Measurements from ENCODE around the gene UACA.

Gene UACA

GRCh38 chr15:70781236-70781635, 17.9 kb upstream of the UACA start:
- no peak for DNase-seq

GRCh38 chr15:70778258-70779076, 15.1 kb upstream of the UACA start:
- no peak for DNase-seq

GRCh38 chr15:70777170-70777926, 14.0 kb upstream of the UACA start:
- no peak for DNase-seq

- no peak for DNase-seq
Observed at GRCh38 chr15:70775160-70775559, 11.8 kb upstream of the UACA start.

GRCh38 chr15:70772402-70772801, 9.0 kb upstream of the UACA start:
- no peak for DNase-seq

GRCh38 chr15:70770863-70771262, 7.5 kb upstream of the UACA start:
- no peak for DNase-seq

- DNase-seq, result no peak
Observed at GRCh38 chr15:70768257-70768883, 5.0 kb upstream of the UACA start.

- no peak for DNase-seq
Observed at GRCh38 chr15:70767667-70768066, 4.3 kb upstream of the UACA start.

GRCh38 chr15:70766597-70766996, 3.2 kb upstream of the UACA start:
- DNase-seq, result no peak

GRCh38 chr15:70765504-70766281, 2.3 kb upstream of the UACA start:
- DNase-seq, result no peak

GRCh38 chr15:70763950-70764730, 782 bp upstream of the UACA start:
- DNase-seq, result no peak

- no peak for DNase-seq
Observed at GRCh38 chr15:70762469-70763119, 764 bp downstream of the UACA start.

- no peak for DNase-seq
Observed at GRCh38 chr15:70761931-70762468, 1.4 kb downstream of the UACA start.

GRCh38 chr15:70761046-70761445, 2.3 kb downstream of the UACA start:
- no peak for DNase-seq

GRCh38 chr15:70758790-70759462, 4.4 kb downstream of the UACA start:
- DNase-seq, result no peak

- DNase-seq, result no peak
Observed at GRCh38 chr15:70757627-70758026, 5.7 kb downstream of the UACA start.

GRCh38 chr15:70754862-70755261, 8.5 kb downstream of the UACA start:
- no peak for DNase-seq

- no peak for DNase-seq
Observed at GRCh38 chr15:70753101-70753829, 10.1 kb downstream of the UACA start.

GRCh38 chr15:70752193-70752635, 11.1 kb downstream of the UACA start:
- no peak for DNase-seq

Measured in stimulated activated naive CD4-positive, alpha-beta T cell treated with Interleukin-2 at 50 U/mL for 16 hours (primary cell).